Osteoblast (primary cell): Measurements from ENCODE around the gene MTA3. TPM values are rescaled to one million over a fixed set of nuclear protein-coding genes. Genes with fewer than 3 reads are reported as not detected.
"Not testable (repeated sequence)": the region's sequence is repeated elsewhere in the genome, so short reads cannot be mapped to it uniquely, and the experiment has no call there.

Source experiments
- DNase-seq: peaks from one replicate; pipeline ENCODE4 v3.0.0; 2011; ENCODE audit warnings: low spot score, mixed read lengths; ENCODE audit not compliant: insufficient read length; ENCODE audit errors: missing footprints
- H2AFZ ChIP-seq: 2 replicates; pipeline ENCODE4 v1.6.0; 2011; ENCODE audit warnings: mild to moderate bottlenecking, low read length
- H3K27ac ChIP-seq: 2 replicates; pipeline ENCODE4 v1.5.1; 2011; ENCODE audit warnings: mild to moderate bottlenecking, low read depth, low read length, moderate library complexity
- H3K27me3 ChIP-seq: 2 replicates; pipeline ENCODE4 v1.6.0; 2012; ENCODE audit warnings: mild to moderate bottlenecking, control low read depth, inconsistent platforms, low read length, moderate library complexity; ENCODE audit not compliant: insufficient read depth
- H3K36me3 ChIP-seq: 2 replicates; pipeline ENCODE4 v1.5.1; 2011; ENCODE audit warnings: mild to moderate bottlenecking, low read length, control low read depth, moderate library complexity; ENCODE audit not compliant: insufficient read depth
- H3K4me1 ChIP-seq: 2 replicates; pipeline ENCODE4 v1.5.1; 2011; ENCODE audit warnings: mild to moderate bottlenecking, low read length, control low read depth, moderate library complexity; ENCODE audit not compliant: insufficient read depth
- H3K4me2 ChIP-seq: 2 replicates; pipeline ENCODE4 v1.6.0; 2011; ENCODE audit warnings: mild to moderate bottlenecking, low read length; ENCODE audit not compliant: insufficient read depth
- H3K4me3 ChIP-seq: fragments of 200-600 bp; sonication (generic); 3 replicates; pipeline ENCODE4 v1.5.1; 2012; ENCODE audit warnings: mild to moderate bottlenecking, low read length, inconsistent platforms; ENCODE audit not compliant: insufficient read depth
- H3K79me2 ChIP-seq: 2 replicates; pipeline ENCODE4 v1.6.0; 2012; ENCODE audit warnings: mild to moderate bottlenecking, low read length, control low read depth, inconsistent platforms; ENCODE audit not compliant: insufficient read depth
- H3K9me3 ChIP-seq: 2 replicates; pipeline ENCODE4 v1.5.1; 2011; ENCODE audit warnings: low read depth, low read length, control low read depth
- H4K20me1 ChIP-seq: 2 replicates; pipeline ENCODE4 v1.6.0; 2012; ENCODE audit warnings: mild to moderate bottlenecking, low read length, control low read depth; ENCODE audit not compliant: insufficient read depth
- total RNA-seq: library from RNA; depleted of rRNA; stranded (reverse); fragments of >200 nt; gene quantifications from 2 replicates; pipeline ENCODE4 v1.2.3, GENCODE V29; 2012
- TF ChIP-seq, protein P1 (sequence below): IDR thresholded peaks from 2 replicates; pipeline ENCODE4 v1.5.1; 2011; ENCODE audit warnings: mild to moderate bottlenecking, low read depth, low read length, moderate library complexity; ENCODE audit errors: extremely low read depth

MTA3 gene
- total RNA-seq, 1 donor = 29.3 TPM

DNA sequence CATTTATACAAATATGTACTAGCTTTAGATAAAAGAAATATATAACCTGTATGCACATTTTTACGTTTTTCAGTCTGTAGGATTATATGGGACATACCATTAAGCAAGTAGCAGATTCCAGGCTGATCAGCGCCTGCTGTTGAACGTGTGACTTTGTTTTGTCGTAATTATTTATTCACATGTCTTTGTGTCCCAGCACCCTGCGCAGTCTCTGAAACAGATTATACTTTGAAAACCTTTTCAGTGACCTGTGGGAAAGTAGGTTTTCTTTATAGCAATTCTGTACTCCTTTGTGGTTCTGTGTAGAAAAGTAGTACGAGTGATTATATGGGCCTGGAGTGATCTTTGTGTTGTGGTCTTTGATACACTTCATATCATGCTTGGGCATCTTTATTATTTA lies 68.5 kb downstream of the MTA3 start:
- no peak for DNase-seq
- Histone ChIP-seq H3K4me3 (no peak overlapping the region), H4K20me1 (no peaks in the 10 kb centered on the region), H3K79me2 (peaks cover 2% of the 10 kb centered on the region), H3K27me3 (no peaks in the 10 kb centered on the region), H3K27ac (no peak overlapping the region), H3K36me3 (no peaks in the 10 kb centered on the region), H3K4me2 (no peak overlapping the region), H3K4me1 (no peaks in the 10 kb centered on the region), H2AFZ (no peak overlapping the region), H3K9me3 (no peaks in the 10 kb centered on the region)
- TF ChIP-seq, protein P1, sequence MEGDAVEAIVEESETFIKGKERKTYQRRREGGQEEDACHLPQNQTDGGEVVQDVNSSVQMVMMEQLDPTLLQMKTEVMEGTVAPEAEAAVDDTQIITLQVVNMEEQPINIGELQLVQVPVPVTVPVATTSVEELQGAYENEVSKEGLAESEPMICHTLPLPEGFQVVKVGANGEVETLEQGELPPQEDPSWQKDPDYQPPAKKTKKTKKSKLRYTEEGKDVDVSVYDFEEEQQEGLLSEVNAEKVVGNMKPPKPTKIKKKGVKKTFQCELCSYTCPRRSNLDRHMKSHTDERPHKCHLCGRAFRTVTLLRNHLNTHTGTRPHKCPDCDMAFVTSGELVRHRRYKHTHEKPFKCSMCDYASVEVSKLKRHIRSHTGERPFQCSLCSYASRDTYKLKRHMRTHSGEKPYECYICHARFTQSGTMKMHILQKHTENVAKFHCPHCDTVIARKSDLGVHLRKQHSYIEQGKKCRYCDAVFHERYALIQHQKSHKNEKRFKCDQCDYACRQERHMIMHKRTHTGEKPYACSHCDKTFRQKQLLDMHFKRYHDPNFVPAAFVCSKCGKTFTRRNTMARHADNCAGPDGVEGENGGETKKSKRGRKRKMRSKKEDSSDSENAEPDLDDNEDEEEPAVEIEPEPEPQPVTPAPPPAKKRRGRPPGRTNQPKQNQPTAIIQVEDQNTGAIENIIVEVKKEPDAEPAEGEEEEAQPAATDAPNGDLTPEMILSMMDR = no peak

DNA sequence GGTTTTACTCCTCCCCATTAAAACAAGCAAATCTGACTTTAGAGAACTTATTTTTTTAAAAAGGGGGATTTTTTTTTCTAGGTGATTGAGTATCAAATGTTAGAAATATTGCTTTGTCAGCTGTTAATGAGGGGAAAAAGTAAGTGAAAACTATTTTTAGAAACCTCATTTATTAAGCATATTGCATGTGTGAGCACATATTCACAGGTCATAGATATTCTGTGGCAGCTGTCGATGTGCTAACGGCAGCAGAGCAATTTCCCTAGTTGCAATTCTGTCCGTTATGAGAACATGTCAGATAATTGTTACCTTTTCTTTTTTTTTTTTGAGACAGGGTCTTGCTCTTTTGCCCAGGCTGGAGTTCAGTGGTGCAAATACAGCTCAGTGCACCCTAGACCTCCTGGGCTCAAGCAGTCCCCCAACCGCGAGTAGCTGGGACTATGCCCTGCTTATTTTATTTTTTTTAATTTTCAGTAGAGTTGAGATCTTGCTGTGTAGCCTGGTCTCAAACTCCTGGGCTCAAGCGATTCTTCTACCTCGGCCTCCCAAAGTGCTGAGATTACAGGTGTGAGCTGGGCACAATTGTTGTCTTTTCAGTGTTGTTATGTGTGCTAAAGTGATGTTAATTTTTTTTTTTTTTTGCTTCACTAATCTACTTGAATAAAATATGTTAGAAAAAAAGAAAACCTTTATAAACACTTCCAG lies 69.8 kb downstream of the MTA3 start:
- TF ChIP-seq, protein P1 = no peak
- Histone ChIP-seq H3K27ac (no peak overlapping the region), H4K20me1 (no peaks in the 10 kb centered on the region), H3K79me2 (peaks cover 2% of the 10 kb centered on the region), H3K4me1 (no peaks in the 10 kb centered on the region), H3K4me3 (no peak overlapping the region), H2AFZ (no peak overlapping the region), H3K4me2 (peak overlapping the region; percentile 71), H3K36me3 (no peaks in the 10 kb centered on the region), H3K9me3 (no peaks in the 10 kb centered on the region), H3K27me3 (no peaks in the 10 kb centered on the region)
- no peak for DNase-seq

DNA sequence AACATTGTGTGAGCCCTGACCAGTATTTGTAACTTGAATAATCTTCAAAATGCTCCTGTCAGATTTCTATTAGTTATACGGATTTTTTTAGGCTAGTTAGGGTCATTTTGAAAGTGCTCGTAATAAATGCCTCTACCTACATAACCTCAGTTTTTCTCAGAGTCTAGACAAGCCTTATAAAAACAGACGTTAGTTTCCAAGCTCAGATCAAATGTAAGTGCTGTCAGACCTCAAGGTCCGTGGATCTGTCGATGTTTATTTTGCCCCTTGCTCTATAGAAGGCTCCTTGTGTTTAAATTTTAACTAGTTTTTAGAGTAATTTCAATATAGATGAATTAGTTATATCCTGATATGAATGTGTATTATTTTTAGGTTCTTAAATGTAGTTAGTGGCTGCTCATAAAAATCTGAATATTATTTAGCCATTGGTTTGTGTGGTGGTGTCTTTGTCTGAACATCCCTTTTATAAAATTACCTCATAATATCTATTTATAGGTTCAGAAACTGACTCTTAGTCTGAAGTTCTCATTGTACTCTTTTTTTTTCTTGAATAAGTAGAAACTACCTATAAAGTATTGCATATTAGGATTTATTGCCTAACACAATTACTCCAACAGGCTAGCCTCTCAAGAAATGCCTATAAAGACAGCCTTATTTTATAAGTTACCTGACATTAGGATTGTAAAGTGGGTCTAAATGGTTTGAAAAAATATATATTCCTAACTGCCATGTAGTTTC lies 71.1 kb downstream of the MTA3 start:
- H3K4me1 ChIP-seq = no peaks in the 10 kb centered on the region
- peak; percentile 36 for DNase-seq
- peak overlapping the region; percentile 22 for H3K27ac ChIP-seq
- TF ChIP-seq, protein P1 = no peak
- H3K4me2 ChIP-seq = peak overlapping the region; percentile 71
- peak overlapping the region; percentile 35 for H3K4me3 ChIP-seq
- no peaks in the 10 kb centered on the region for H3K36me3 ChIP-seq
- H2AFZ ChIP-seq = no peak overlapping the region
- peaks cover 2% of the 10 kb centered on the region for H3K79me2 ChIP-seq
- H3K27me3 ChIP-seq = no peaks in the 10 kb centered on the region
- H3K9me3 ChIP-seq = no peaks in the 10 kb centered on the region
- no peaks in the 10 kb centered on the region for H4K20me1 ChIP-seq

DNA sequence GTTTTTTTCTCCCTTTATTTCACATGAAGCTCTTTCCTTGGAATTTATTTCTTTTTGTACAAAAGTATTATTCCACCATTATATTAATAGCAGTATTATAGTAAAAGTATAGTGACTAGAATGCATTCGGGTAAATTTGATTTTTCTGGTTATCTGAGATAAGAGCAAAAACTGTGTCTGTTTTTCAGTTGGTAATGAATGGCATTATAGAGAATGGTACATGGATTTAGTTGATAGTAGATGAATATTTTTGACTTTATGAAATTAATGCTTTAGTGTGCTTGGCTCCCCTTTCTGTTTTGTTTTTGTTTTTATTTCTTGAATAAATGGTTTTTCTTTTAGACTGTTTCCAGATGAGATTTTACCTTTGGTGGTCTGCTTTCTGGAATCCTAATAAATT lies 71.8 kb downstream of the MTA3 start:
- H3K9me3 ChIP-seq = no peaks in the 10 kb centered on the region
- H4K20me1 ChIP-seq = no peaks in the 10 kb centered on the region
- TF ChIP-seq, protein P1 = no peak
- no peaks in the 10 kb centered on the region for H3K4me1 ChIP-seq
- no peaks in the 10 kb centered on the region for H3K27me3 ChIP-seq
- peaks cover 2% of the 10 kb centered on the region for H3K79me2 ChIP-seq
- H3K4me2 ChIP-seq = no peak overlapping the region
- no peak overlapping the region for H3K27ac ChIP-seq
- no peak overlapping the region for H2AFZ ChIP-seq
- no peak overlapping the region for H3K4me3 ChIP-seq
- no peak for DNase-seq
- H3K36me3 ChIP-seq = peaks cover 2% of the 10 kb centered on the region

DNA sequence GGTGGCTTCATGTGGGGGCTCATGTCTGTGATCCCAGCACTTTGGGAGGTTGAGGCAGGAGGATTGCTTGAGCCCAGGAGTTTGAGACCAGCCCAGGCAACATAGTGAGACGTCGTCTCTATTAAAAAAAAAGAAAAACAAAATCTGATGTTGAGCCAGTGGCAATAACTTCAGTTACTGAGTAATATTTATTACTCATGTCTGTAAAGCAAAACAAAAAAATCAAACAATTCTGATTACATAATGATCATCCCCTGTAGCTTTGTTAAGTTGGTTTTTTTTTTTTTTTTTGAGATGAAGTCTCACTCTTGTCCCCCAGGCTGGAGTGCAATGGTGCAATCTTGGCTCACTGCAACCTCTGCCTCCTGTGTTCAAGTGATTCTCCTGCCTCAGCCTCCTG lies 73.9 kb downstream of the MTA3 start:
- not testable (repeated sequence) for H3K27me3 ChIP-seq, DNase-seq, H2AFZ ChIP-seq, H3K79me2 ChIP-seq, H3K4me3 ChIP-seq, H3K9me3 ChIP-seq, H3K27ac ChIP-seq, H3K4me1 ChIP-seq, H3K4me2 ChIP-seq, H4K20me1 ChIP-seq
- H3K36me3 ChIP-seq = peaks cover 12% of the 10 kb centered on the region
